ENCODE data around the gene FASTK.

The FASTK gene

GRCh38 chr7:151056666-151057505 lies 23.7 kb downstream of the FASTK start:
- no peak for TF ChIP-seq CTCF (IDR thresholded peaks at IDR 0.05; ENCODE audit: insufficient read depth, missing control alignments)
- DNase-seq (ENCODE audit: insufficient read length, low spot score) (no peak), FAIRE-seq (no peak)

GRCh38 chr7:151056283-151056665 lies 24.3 kb downstream of the FASTK start:
- no peak for TF ChIP-seq CTCF (IDR thresholded peaks at IDR 0.05; ENCODE audit: insufficient read depth, missing control alignments)
- FAIRE-seq, result no peak
- DNase-seq (ENCODE audit: insufficient read length, low spot score), result no peak

GRCh38 chr7:151053751-151054150 lies 26.9 kb downstream of the FASTK start:
- DNase-seq (ENCODE audit: insufficient read length, low spot score), result no peak
- no peak for FAIRE-seq
- no peak for TF ChIP-seq CTCF (IDR thresholded peaks at IDR 0.05; ENCODE audit: insufficient read depth, missing control alignments)

- no peak for DNase-seq (ENCODE audit: insufficient read length, low spot score)
- no peak for FAIRE-seq
- TF ChIP-seq CTCF (IDR thresholded peaks at IDR 0.05; ENCODE audit: insufficient read depth, missing control alignments), result no peak
Measured at GRCh38 chr7:151053096-151053495, 27.5 kb downstream of the FASTK start.

GRCh38 chr7:151051108-151051507 lies 29.5 kb downstream of the FASTK start:
- FAIRE-seq, result no peak
- TF ChIP-seq CTCF (IDR thresholded peaks at IDR 0.05; ENCODE audit: insufficient read depth, missing control alignments), result no peak
- no peak for DNase-seq (ENCODE audit: insufficient read length, low spot score)

GRCh38 chr7:151048911-151049463 lies 31.6 kb downstream of the FASTK start:
- DNase-seq (ENCODE audit: insufficient read length, low spot score) (no peak), FAIRE-seq (no peak)
- TF ChIP-seq CTCF (IDR thresholded peaks at IDR 0.05; ENCODE audit: insufficient read depth, missing control alignments), result no peak

All from D721Med (cell line).